NCI-H526 treated with DMSO at 0.1 percent for 48 hours (cell line): ENCODE measurements around the gene PLXNB2.

Source experiments
- DNase-seq: peaks from one replicate; lab custom pipeline; 2025; lab: John Stamatoyannopoulos, UW

PLXNB2 gene

GRCh38 chr22:50232481-50233151 is 74.8 kb downstream of the PLXNB2 start:
- no peak for DNase-seq

- DNase-seq: no peak
Observed at GRCh38 chr22:50229370-50229769, 78.1 kb downstream of the PLXNB2 start.

GRCh38 chr22:50228366-50228765 is 79.1 kb downstream of the PLXNB2 start:
- no peak for DNase-seq

- no peak for DNase-seq
Observed at GRCh38 chr22:50227579-50228215, 79.7 kb downstream of the PLXNB2 start.

GRCh38 chr22:50226875-50227165 is 80.6 kb downstream of the PLXNB2 start:
- no peak for DNase-seq

GRCh38 chr22:50226063-50226874 is 81.2 kb downstream of the PLXNB2 start:
- no peak for DNase-seq

- no peak for DNase-seq
Observed at GRCh38 chr22:50225200-50225969, 82.1 kb downstream of the PLXNB2 start.
